ENCODE data around the gene PMPCA. TPM values are rescaled to one million over a fixed set of nuclear protein-coding genes. Genes with fewer than 3 reads are reported as not detected.

The PMPCA gene
- total RNA-seq, 2 donors from 2014 or later, result 82.7 to 85.4 TPM

DNA sequence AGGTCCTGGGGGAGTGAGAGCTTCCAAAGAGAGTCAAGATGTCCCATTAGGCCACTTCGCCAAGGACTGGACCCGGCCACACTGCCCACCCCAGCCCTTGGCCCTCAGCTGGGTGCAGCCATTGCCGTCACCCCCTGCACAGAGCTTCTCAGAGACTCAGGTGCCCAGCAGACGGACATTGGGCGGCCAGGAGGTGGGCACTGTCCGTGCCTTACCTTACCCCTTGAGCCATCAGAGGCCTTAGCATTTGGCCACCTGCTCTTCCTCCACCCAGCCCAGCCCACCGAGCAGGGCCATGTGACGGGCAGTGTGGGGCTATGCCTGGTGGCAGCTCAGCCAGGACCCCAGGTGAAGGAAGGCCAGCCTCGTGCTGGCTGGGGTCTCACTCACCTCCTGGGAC is 43.6 kb upstream of the PMPCA start:
- no peak for DNase-seq
- Histone ChIP-seq H3K27ac (ENCODE audit: low read depth, low read length) (no peak overlapping the region), H3K4me3 (ENCODE audit: low read length) (no peak overlapping the region), H3K9ac (ENCODE audit: extremely low read depth, low read length, poor library complexity, severe bottlenecking) (no peak overlapping the region), H3K36me3 (ENCODE audit: control insufficient read depth, insufficient read depth, low read length) (no peaks in the 10 kb centered on the region), H3K27me3 (ENCODE audit: control insufficient read depth, insufficient read depth, low read length, poor library complexity, severe bottlenecking) (no peaks in the 10 kb centered on the region), H3K9me3 (ENCODE audit: control insufficient read depth, low read length) (no peaks in the 10 kb centered on the region), H3K4me1 (ENCODE audit: control insufficient read depth, insufficient read depth, low read length) (no peaks in the 10 kb centered on the region)
- TF ChIP-seq, protein P1, sequence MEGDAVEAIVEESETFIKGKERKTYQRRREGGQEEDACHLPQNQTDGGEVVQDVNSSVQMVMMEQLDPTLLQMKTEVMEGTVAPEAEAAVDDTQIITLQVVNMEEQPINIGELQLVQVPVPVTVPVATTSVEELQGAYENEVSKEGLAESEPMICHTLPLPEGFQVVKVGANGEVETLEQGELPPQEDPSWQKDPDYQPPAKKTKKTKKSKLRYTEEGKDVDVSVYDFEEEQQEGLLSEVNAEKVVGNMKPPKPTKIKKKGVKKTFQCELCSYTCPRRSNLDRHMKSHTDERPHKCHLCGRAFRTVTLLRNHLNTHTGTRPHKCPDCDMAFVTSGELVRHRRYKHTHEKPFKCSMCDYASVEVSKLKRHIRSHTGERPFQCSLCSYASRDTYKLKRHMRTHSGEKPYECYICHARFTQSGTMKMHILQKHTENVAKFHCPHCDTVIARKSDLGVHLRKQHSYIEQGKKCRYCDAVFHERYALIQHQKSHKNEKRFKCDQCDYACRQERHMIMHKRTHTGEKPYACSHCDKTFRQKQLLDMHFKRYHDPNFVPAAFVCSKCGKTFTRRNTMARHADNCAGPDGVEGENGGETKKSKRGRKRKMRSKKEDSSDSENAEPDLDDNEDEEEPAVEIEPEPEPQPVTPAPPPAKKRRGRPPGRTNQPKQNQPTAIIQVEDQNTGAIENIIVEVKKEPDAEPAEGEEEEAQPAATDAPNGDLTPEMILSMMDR (conservative IDR thresholded peaks at IDR 0.05), result no peak
- H3K9me3 Mint-ChIP-seq, result peaks cover 1% of the 10 kb centered on the region
- 93 to 96% methylated on average over 6 to 9 of the region's 9 CpGs for WGBS, 2 experiments (ENCODE audit: insufficient coverage in 1 of 2, insufficient read length in 1 of 2)
- no peaks in the 10 kb centered on the region for H3K36me3 Mint-ChIP-seq (ENCODE audit: low read depth)
- no peak overlapping the region for H3K4me3 Mint-ChIP-seq
- H3K27ac Mint-ChIP-seq, result no peak overlapping the region
- no peaks in the 10 kb centered on the region for H3K27me3 Mint-ChIP-seq (ENCODE audit: insufficient read depth)
- H3K4me1 Mint-ChIP-seq, result no peaks in the 10 kb centered on the region

DNA sequence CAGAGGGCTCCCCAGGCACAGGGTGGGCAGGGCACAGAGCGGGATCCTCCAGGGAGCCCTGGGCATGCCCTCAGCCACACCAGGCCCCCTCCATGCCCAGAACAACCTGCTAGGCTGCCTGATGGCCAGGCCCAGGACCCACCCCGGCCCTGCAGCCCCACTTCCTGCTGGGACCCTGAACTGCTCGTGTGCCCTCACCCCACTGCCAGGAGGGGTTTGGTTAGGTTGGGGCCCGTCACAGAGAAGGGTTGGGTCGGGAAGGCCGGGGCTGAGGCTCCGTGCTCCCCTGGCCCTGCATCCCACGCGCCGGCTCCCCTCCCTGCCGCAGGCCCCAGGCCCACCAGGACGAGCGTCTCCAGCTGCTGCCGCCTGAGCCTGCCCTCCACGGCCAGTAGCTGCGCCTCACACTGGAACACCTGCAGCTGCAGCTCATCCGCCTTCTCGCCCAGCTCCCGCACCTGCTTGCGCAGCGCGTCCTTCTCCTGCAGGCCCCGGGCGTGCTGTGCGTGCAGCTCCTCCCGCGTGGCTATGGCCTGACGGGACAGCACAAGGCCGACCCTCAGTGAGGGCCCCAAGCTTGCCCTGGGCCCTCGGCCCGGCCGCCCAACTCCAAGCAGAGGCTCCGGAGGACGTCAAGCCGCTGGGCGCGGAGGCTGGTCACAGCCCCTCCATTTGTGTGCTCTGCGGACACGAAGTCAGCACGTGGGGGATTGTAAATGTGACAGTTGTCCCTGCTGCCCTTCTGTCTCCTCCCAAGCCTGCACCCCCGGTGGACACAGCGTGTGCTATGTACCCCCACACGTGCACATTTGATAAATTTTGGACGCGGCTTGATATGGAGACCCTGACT is 42.9 kb upstream of the PMPCA start:
- 93% methylated on average over 36 to 45 of the region's 45 CpGs for WGBS, 2 experiments (ENCODE audit: insufficient coverage in 1 of 2, insufficient read length in 1 of 2)
- H3K4me1 ChIP-seq (ENCODE audit: control insufficient read depth, insufficient read depth, low read length), result no peaks in the 10 kb centered on the region
- Mint-ChIP-seq H3K9me3 (peaks cover 1% of the 10 kb centered on the region), H3K4me1 (no peaks in the 10 kb centered on the region), H3K36me3 (ENCODE audit: low read depth) (no peaks in the 10 kb centered on the region), H3K27ac (no peak overlapping the region), H3K4me3 (no peak overlapping the region), H3K27me3 (ENCODE audit: insufficient read depth) (no peaks in the 10 kb centered on the region)
- no peaks in the 10 kb centered on the region for H3K9me3 ChIP-seq (ENCODE audit: control insufficient read depth, low read length)
- H3K4me3 ChIP-seq (ENCODE audit: low read length), result no peak overlapping the region
- H3K9ac ChIP-seq (ENCODE audit: extremely low read depth, low read length, poor library complexity, severe bottlenecking), result no peak overlapping the region
- H3K27me3 ChIP-seq (ENCODE audit: control insufficient read depth, insufficient read depth, low read length, poor library complexity, severe bottlenecking), result no peaks in the 10 kb centered on the region
- H3K36me3 ChIP-seq (ENCODE audit: control insufficient read depth, insufficient read depth, low read length), result no peaks in the 10 kb centered on the region
- TF ChIP-seq, protein P1 (conservative IDR thresholded peaks at IDR 0.05), result no peak
- H3K27ac ChIP-seq (ENCODE audit: low read depth, low read length), result no peak overlapping the region
- DNase-seq, result no peak

GRCh38 chr9:136368190-136368589 is 42.3 kb upstream of the PMPCA start:
- no peaks in the 10 kb centered on the region for H3K9me3 ChIP-seq (ENCODE audit: control insufficient read depth, low read length)
- no peaks in the 10 kb centered on the region for H3K4me1 ChIP-seq (ENCODE audit: control insufficient read depth, insufficient read depth, low read length)
- no peak overlapping the region for H3K27ac ChIP-seq (ENCODE audit: low read depth, low read length)
- H3K36me3 ChIP-seq (ENCODE audit: control insufficient read depth, insufficient read depth, low read length), result no peaks in the 10 kb centered on the region
- TF ChIP-seq, protein P1 (conservative IDR thresholded peaks at IDR 0.05), result no peak
- H3K27me3 ChIP-seq (ENCODE audit: control insufficient read depth, insufficient read depth, low read length, poor library complexity, severe bottlenecking), result no peaks in the 10 kb centered on the region
- H3K9ac ChIP-seq (ENCODE audit: extremely low read depth, low read length, poor library complexity, severe bottlenecking), result no peak overlapping the region
- no peak for DNase-seq
- Mint-ChIP-seq H3K9me3 (peaks cover 1% of the 10 kb centered on the region), H3K4me3 (no peak overlapping the region), H3K36me3 (ENCODE audit: low read depth) (no peaks in the 10 kb centered on the region), H3K27ac (no peak overlapping the region), H3K27me3 (ENCODE audit: insufficient read depth) (no peaks in the 10 kb centered on the region), H3K4me1 (no peaks in the 10 kb centered on the region)
- 90% methylated on average over 12 to 18 of the region's 18 CpGs for WGBS, 2 experiments (ENCODE audit: insufficient coverage in 1 of 2, insufficient read length in 1 of 2)
- H3K4me3 ChIP-seq (ENCODE audit: low read length), result no peak overlapping the region
